Nephron progenitor cell (in vitro differentiated cells): ENCODE data around the gene XAB2.

Source experiments
- DNase-seq: peaks from one replicate; pipeline ENCODE4 v3.0.0; 2021
- H3K27ac Mint-ChIP-seq: 2 replicates; pipeline ENCODE4 v1.8.0; 2021; ENCODE audit warnings: mild to moderate bottlenecking, moderate library complexity, mixed read lengths
- H3K27me3 Mint-ChIP-seq: 2 replicates; pipeline ENCODE4 v1.8.0; 2021; ENCODE audit warnings: mild to moderate bottlenecking, low read depth, mixed read lengths; ENCODE audit not compliant: poor library complexity
- H3K36me3 Mint-ChIP-seq: 2 replicates; pipeline ENCODE4 v1.8.0; 2021; ENCODE audit warnings: low read depth, mixed read lengths
- H3K4me1 Mint-ChIP-seq: 2 replicates; pipeline ENCODE4 v1.8.0; 2021; ENCODE audit warnings: mixed read lengths
- H3K4me3 Mint-ChIP-seq: 2 replicates; pipeline ENCODE4 v1.8.0; 2021; ENCODE audit warnings: mild to moderate bottlenecking, moderate library complexity, mixed read lengths
- H3K9me3 Mint-ChIP-seq: 2 replicates; pipeline ENCODE4 v1.8.0; 2021; ENCODE audit warnings: mild to moderate bottlenecking, moderate library complexity, mixed read lengths
- CTCF ChIP-seq: fragments of 200-600 bp; sonication (generic); IDR thresholded peaks from 2 replicates; pipeline ENCODE4 v1.5.0; 2021; ENCODE audit warnings: antibody characterized with exemption

The XAB2 gene

GRCh38 chr19:7629347-7630054 lies at the start of gene XAB2, which contains the start of gene PET100:
Gene XAB2, minus strand, starts transcription at chr19:7629545. Its CDS starts 18 bp downstream, at chr19:7629527.
Gene PET100, plus strand, starts transcription at chr19:7629793. Its CDS starts 41 bp downstream, at chr19:7629834.
- H3K27me3 Mint-ChIP-seq: no peaks in the 10 kb centered on the region
- peak; percentile 89 for DNase-seq
- no peak for TF ChIP-seq CTCF
- H3K9me3 Mint-ChIP-seq: no peaks in the 10 kb centered on the region
- peak within 1 kb of the TSS; percentile 99 for H3K4me3 Mint-ChIP-seq
- peaks cover 35% of the 10 kb centered on the region for H3K4me1 Mint-ChIP-seq
- H3K27ac Mint-ChIP-seq: peak within 1 kb of the TSS; percentile 99
- peaks cover 6% of the 10 kb centered on the region for H3K36me3 Mint-ChIP-seq

- peaks cover 4% of the 10 kb centered on the region for H3K36me3 Mint-ChIP-seq
- H3K4me3 Mint-ChIP-seq: no peak overlapping the region
Measured at GRCh38 chr19:7677669-7678311, 48.4 kb upstream of the XAB2 start.

GRCh38 chr19:7676854-7677253 lies 47.5 kb upstream of the XAB2 start, which contains the start of gene MCEMP1:
Gene MCEMP1, plus strand, starts transcription at chr19:7677090. Its CDS starts 31 bp downstream, at chr19:7677121.
- no peak for TF ChIP-seq CTCF
- Mint-ChIP-seq H3K4me3 (no peak within 1 kb of the TSS), H3K9me3 (peaks cover 15% of the 10 kb centered on the region), H3K36me3 (no peaks in the 10 kb centered on the region), H3K27ac (no peak within 1 kb of the TSS), H3K4me1 (peaks cover 30% of the 10 kb centered on the region), H3K27me3 (peaks cover 72% of the 10 kb centered on the region)
- no peak for DNase-seq

More at GRCh38 chr19:7677669-7678311, 48.4 kb upstream of the XAB2 start:
- no peak for TF ChIP-seq CTCF
- H3K4me1 Mint-ChIP-seq: peaks cover 31% of the 10 kb centered on the region
- no peak overlapping the region for H3K27ac Mint-ChIP-seq
- no peak for DNase-seq
- peaks cover 15% of the 10 kb centered on the region for H3K9me3 Mint-ChIP-seq
- peaks cover 64% of the 10 kb centered on the region for H3K27me3 Mint-ChIP-seq

- peaks cover 77% of the 10 kb centered on the region for H3K27me3 Mint-ChIP-seq
- peaks cover 27% of the 10 kb centered on the region for H3K4me1 Mint-ChIP-seq
- no peak overlapping the region for H3K27ac Mint-ChIP-seq
- H3K9me3 Mint-ChIP-seq: peaks cover 15% of the 10 kb centered on the region
- no peak for DNase-seq
- H3K36me3 Mint-ChIP-seq: no peaks in the 10 kb centered on the region
- no peak overlapping the region for H3K4me3 Mint-ChIP-seq
- TF ChIP-seq CTCF: no peak
Measured at GRCh38 chr19:7676376-7676775, 47.0 kb upstream of the XAB2 start.

DNA sequence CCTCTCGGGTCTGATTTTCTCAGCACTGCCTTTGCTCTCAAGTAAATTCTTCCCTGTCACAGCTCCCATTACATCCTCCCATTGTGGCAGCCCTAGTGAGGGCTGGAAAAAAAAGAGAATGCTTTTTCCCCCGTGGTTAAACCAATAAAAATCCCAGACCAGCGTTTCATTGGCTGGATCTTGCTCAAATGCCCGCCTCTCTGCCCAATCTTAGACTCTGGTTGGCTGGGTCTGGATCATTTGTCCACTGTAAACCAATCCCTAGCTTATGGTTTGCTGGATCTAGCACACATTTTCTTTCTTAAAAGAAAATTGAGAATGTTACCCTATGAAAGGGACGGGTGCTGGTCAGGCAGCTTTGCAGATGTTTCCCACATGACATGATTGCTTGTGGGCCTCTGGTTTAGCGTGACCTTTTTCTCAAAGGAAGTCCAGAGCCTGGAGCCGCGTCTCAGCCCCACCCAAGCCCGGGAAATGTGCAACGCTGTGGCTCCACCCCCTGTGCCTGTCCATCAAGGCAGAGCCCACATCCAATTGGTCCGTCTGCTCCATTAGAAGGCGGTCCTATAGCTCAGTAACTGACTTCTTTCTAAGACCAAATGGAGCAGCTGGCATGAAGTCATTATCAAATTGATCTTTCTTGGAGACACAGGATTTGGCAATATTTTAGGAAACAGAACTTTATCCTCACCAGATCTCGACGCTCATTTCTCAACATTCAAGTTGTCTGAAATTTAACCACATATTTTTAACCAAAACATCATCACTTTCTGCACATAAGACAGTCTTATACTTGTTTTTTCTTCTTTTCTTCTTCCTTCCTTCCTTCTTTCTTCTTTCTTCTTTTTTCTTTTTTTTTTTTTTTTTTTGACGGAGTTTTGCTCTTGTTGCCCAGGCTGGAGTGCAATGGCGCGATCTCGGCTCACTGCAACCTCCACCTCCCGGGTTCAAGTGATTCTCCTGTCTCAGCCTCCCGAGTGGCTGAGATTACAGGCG lies 45.0 kb upstream of the XAB2 start:
- Mint-ChIP-seq H3K9me3 (peaks cover 15% of the 10 kb centered on the region), H3K4me3 (no peak overlapping the region), H3K36me3 (no peaks in the 10 kb centered on the region), H3K27ac (no peak overlapping the region), H3K4me1 (peaks cover 17% of the 10 kb centered on the region), H3K27me3 (peaks cover 87% of the 10 kb centered on the region)
- no peak for TF ChIP-seq CTCF
- DNase-seq: peak; percentile 39
